ENCODE results near the gene EFCAB10.
"Not testable (repeated sequence)": the region's sequence is repeated elsewhere in the genome, so short reads cannot be mapped to it uniquely, and the experiment has no call there.

The EFCAB10 gene

GRCh38 chr7:105581066-105581811 is at the start of gene EFCAB10:
TSS of gene EFCAB10 (minus strand) at chr7:105581493. CDS start at chr7:105581463, 30 bp downstream.
- peak; percentile 76 for DNase-seq

- no peak for DNase-seq
Measured at GRCh38 chr7:105625986-105626385, 44.7 kb upstream of the EFCAB10 start.

GRCh38 chr7:105623906-105624305 is 42.6 kb upstream of the EFCAB10 start:
- no peak for DNase-seq

- no peak for DNase-seq
Measured at GRCh38 chr7:105623378-105623777, 42.1 kb upstream of the EFCAB10 start.

GRCh38 chr7:105622106-105622731 is 40.9 kb upstream of the EFCAB10 start:
- DNase-seq: no peak

GRCh38 chr7:105621617-105622016 is 40.3 kb upstream of the EFCAB10 start:
- no peak for DNase-seq

GRCh38 chr7:105621176-105621575 is 39.9 kb upstream of the EFCAB10 start:
- DNase-seq: no peak

GRCh38 chr7:105619590-105619989 is 38.3 kb upstream of the EFCAB10 start:
- DNase-seq: no peak

GRCh38 chr7:105618016-105618296 is 36.7 kb upstream of the EFCAB10 start:
- DNase-seq: no peak

- no peak for DNase-seq
Measured at GRCh38 chr7:105617280-105618015, 36.2 kb upstream of the EFCAB10 start.

- DNase-seq: no peak
Measured at GRCh38 chr7:105614341-105614840, 33.1 kb upstream of the EFCAB10 start.

- no peak for DNase-seq
Measured at GRCh38 chr7:105613611-105614330, 32.5 kb upstream of the EFCAB10 start.

GRCh38 chr7:105612806-105613205 is 31.5 kb upstream of the EFCAB10 start:
- DNase-seq: no peak

- no peak for DNase-seq
Measured at GRCh38 chr7:105611856-105612775, 30.8 kb upstream of the EFCAB10 start.

GRCh38 chr7:105610165-105610930 is 29.1 kb upstream of the EFCAB10 start:
- no peak for DNase-seq

GRCh38 chr7:105602325-105603305 is 21.3 kb upstream of the EFCAB10 start:
- DNase-seq: no peak

GRCh38 chr7:105600720-105601550 is 19.6 kb upstream of the EFCAB10 start:
- DNase-seq: no peak

- DNase-seq: no peak
Measured at GRCh38 chr7:105599551-105599950, 18.3 kb upstream of the EFCAB10 start.

- DNase-seq: not testable (repeated sequence)
Measured at GRCh38 chr7:105599080-105599479, 17.8 kb upstream of the EFCAB10 start.
